Measurements from ENCODE around the gene TMEM150A.

Gene TMEM150A

GRCh38 chr2:85596026-85596333 lies 6.5 kb downstream of the TMEM150A start:
- peaks cover 18% of the 10 kb centered on the region for H4K20me1 ChIP-seq (ENCODE audit: insufficient read depth, low read length, poor library complexity, severe bottlenecking)
- H3K9me3 ChIP-seq (ENCODE audit: insufficient read depth, low read depth, low read length), result no peaks in the 10 kb centered on the region
- H3K27me3 ChIP-seq (ENCODE audit: insufficient read depth, low read length, poor library complexity, severe bottlenecking), result no peaks in the 10 kb centered on the region
- H3F3A ChIP-seq (ENCODE audit: low read depth), result no peaks in the 10 kb centered on the region
- H3K4me3 ChIP-seq (ENCODE audit: low read length, poor library complexity, severe bottlenecking), result peak overlapping the region; percentile 97
- peak overlapping the region; percentile 96 for H3K4me2 ChIP-seq (ENCODE audit: low read depth, low read length, poor library complexity, severe bottlenecking)
- peak overlapping the region; percentile 89 for H3K9ac ChIP-seq (ENCODE audit: low read depth, low read length, poor library complexity, severe bottlenecking)
- no peaks in the 10 kb centered on the region; the same call in 1 of the 2 replicates for H3K36me3 ChIP-seq (ENCODE audit: insufficient read depth, low read length)
- H2AFZ ChIP-seq (ENCODE audit: low read length), result peak overlapping the region; percentile 76
- H3K4me1 ChIP-seq (ENCODE audit: insufficient read depth, low read length, poor library complexity, severe bottlenecking), result peaks cover 27% of the 10 kb centered on the region
- TF ChIP-seq CTCF (conservative IDR thresholded peaks at IDR 0.05; ENCODE audit: low read length) (no peak), EZH2phosphoT487 (IDR thresholded peaks at IDR 0.05; ENCODE audit: borderline replicate concordance) (no peak)
- peaks cover 45% of the 10 kb centered on the region for H3K79me2 ChIP-seq (ENCODE audit: insufficient read depth, low read length)
- no peaks in the 10 kb centered on the region for H3K9me2 ChIP-seq (replicated peaks; ENCODE audit: low read depth, low read length)

GRCh38 chr2:85595301-85596025 lies 7.0 kb downstream of the TMEM150A start, which contains the start of gene RNF181:
TSS of gene RNF181 (plus strand) at chr2:85595745. CDS start at chr2:85595764, 19 bp downstream.
- Histone ChIP-seq H3K4me3 (ENCODE audit: low read length, poor library complexity, severe bottlenecking) (peak within 1 kb of the TSS; percentile 97), H3K4me2 (ENCODE audit: low read depth, low read length, poor library complexity, severe bottlenecking) (peak within 1 kb of the TSS; percentile 96), H3K79me2 (ENCODE audit: insufficient read depth, low read length) (peaks cover 50% of the 10 kb centered on the region), H2AFZ (ENCODE audit: low read length) (peak within 1 kb of the TSS; percentile 88), H4K20me1 (ENCODE audit: insufficient read depth, low read length, poor library complexity, severe bottlenecking) (peaks cover 18% of the 10 kb centered on the region), H3K9me3 (ENCODE audit: insufficient read depth, low read depth, low read length) (no peaks in the 10 kb centered on the region), H3K27me3 (ENCODE audit: insufficient read depth, low read length, poor library complexity, severe bottlenecking) (no peaks in the 10 kb centered on the region), H3K9me2 (replicated peaks; ENCODE audit: low read depth, low read length) (no peaks in the 10 kb centered on the region), H3K36me3 (ENCODE audit: insufficient read depth, low read length) (no peaks in the 10 kb centered on the region; the same call in 1 of the 2 replicates), H3K9ac (ENCODE audit: low read depth, low read length, poor library complexity, severe bottlenecking) (peak within 1 kb of the TSS; percentile 89), H3K4me1 (ENCODE audit: insufficient read depth, low read length, poor library complexity, severe bottlenecking) (peaks cover 31% of the 10 kb centered on the region), H3F3A (ENCODE audit: low read depth) (no peaks in the 10 kb centered on the region)
- TF ChIP-seq CTCF (conservative IDR thresholded peaks at IDR 0.05; ENCODE audit: low read length) (no peak), EZH2phosphoT487 (IDR thresholded peaks at IDR 0.05; ENCODE audit: borderline replicate concordance) (no peak)

- Histone ChIP-seq H3K4me1 (ENCODE audit: insufficient read depth, low read length, poor library complexity, severe bottlenecking) (peaks cover 38% of the 10 kb centered on the region), H3K79me2 (ENCODE audit: insufficient read depth, low read length) (peaks cover 55% of the 10 kb centered on the region), H2AFZ (ENCODE audit: low read length) (peak overlapping the region; percentile 88), H3F3A (ENCODE audit: low read depth) (no peaks in the 10 kb centered on the region), H3K36me3 (ENCODE audit: insufficient read depth, low read length) (no peaks in the 10 kb centered on the region; the same call in 1 of the 2 replicates), H3K9me2 (replicated peaks; ENCODE audit: low read depth, low read length) (no peaks in the 10 kb centered on the region), H3K4me2 (ENCODE audit: low read depth, low read length, poor library complexity, severe bottlenecking) (peak overlapping the region; percentile 88), H3K27me3 (ENCODE audit: insufficient read depth, low read length, poor library complexity, severe bottlenecking) (no peaks in the 10 kb centered on the region), H3K9me3 (ENCODE audit: insufficient read depth, low read depth, low read length) (no peaks in the 10 kb centered on the region), H3K9ac (ENCODE audit: low read depth, low read length, poor library complexity, severe bottlenecking) (peak overlapping the region; percentile 89), H3K4me3 (ENCODE audit: low read length, poor library complexity, severe bottlenecking) (peak overlapping the region; percentile 97), H4K20me1 (ENCODE audit: insufficient read depth, low read length, poor library complexity, severe bottlenecking) (peaks cover 18% of the 10 kb centered on the region)
- TF ChIP-seq CTCF (conservative IDR thresholded peaks at IDR 0.05; ENCODE audit: low read length), result no peak
- no peak for TF ChIP-seq EZH2phosphoT487 (IDR thresholded peaks at IDR 0.05; ENCODE audit: borderline replicate concordance)
Measured at GRCh38 chr2:85594715-85595300, 7.7 kb downstream of the TMEM150A start.

Data from Loucy (cell line).